GM08714 (cell line): ENCODE data around the gene IFT25.

Source experiments
- H3K4me3 ChIP-seq: fragments of 200-500 bp; sonication (Bioruptor generic); 2 replicates; pipeline ENCODE4 v1.5.1; 2014; ENCODE audit warnings: mild to moderate bottlenecking, low read length, inconsistent platforms
- ZNF274 ChIP-seq: IDR thresholded peaks from 2 replicates; pipeline ENCODE4 v1.6.1; 2012; ENCODE audit warnings: mild to moderate bottlenecking, low read depth, low read length

Gene IFT25

DNA sequence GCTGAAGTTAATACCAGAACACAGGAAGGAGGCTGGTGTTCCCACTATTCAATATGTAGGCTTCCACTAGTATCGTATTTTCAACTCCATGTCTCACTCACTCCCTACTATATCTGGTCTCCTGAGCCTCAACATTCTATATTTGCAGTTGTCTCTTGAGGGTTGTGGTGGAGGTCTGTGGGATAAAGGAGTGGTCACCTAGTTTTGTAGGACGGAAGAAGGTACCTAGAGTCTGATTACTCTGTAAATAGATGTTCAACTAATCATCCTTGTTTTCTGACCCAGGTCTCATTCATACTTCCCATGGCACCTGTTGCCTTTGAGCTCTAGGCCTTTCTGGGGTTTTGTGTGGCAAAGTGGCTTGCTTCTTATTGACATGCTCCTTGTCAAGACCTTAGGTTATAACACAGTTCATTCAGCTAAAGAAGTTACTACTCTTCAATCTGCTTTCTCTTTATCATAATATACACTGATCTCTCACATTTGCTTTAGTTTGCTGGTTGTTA is 18.1 kb downstream of the IFT25 start:
- no peak overlapping the region for H3K4me3 ChIP-seq
- no peak for TF ChIP-seq ZNF274

DNA sequence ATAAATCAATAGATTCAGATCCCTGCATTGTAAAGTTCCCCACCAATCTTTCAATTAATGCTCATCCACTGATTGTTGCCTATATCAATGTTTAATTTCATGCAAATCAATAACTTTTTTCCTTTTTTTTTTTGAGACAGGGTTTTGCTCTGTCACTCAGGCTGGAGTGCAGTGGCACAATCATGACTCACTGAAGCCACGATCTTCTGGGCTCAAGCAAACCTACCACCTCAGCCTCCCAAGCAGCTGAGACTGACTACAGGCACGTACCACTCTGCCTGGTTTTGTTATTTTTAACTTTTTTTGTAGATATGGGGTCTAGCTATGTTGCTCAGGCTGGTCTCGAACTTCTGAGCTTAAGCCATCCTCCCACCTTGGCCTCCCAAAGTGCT is 25.8 kb downstream of the IFT25 start:
- no peak for TF ChIP-seq ZNF274
- H3K4me3 ChIP-seq: no peak overlapping the region

DNA sequence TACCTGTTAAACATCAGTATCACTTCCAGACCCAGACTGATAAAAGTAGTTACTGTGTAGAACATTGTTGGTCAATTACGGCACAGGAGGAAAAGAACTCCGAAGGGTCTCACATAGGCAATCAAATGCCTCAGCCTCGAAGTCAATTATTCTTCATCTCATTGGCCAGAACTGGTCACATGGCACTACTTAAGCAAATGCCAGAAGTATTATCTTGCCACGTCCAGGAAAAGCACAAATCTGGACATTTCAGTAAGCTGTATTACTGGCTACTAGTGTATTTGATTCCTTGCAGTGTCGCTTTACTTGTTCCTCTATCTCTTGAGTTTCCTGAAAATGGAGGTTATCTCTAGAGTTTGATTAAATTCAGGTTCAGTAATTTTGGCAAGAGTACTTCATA is 27.2 kb downstream of the IFT25 start:
- no peak for TF ChIP-seq ZNF274
- H3K4me3 ChIP-seq: no peak overlapping the region

DNA sequence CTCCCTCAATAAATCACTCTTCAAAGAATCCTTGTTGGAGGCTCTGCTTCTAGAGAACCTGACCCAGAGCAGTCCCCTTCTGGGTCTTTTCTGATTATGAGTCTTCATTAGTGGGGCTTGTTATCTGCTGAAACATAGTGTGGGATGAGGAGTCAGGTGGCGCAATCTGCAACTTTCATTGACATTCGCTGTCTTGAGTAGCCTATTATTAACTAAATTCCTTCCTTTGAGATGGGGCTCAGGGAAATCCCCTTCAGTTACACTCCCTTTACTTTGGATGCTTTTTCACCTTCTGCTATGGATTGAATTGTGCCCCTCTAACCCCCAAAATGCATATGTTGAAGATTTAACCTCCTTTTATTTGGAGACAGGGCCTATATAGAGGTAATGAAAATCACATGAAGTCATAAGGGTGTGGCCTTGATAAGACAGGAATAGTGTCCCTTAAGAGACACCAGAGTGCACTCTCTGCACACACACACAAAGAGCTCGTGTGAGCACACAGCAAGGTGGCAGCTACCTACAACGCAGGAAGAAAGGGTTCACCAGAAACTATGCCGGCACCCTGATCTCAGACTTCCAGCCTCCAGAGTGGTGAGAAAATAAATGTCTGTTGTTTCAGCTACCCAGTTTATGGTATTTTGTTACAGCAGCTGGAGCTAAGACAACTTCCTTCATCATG is 32.0 kb downstream of the IFT25 start:
- no peak for TF ChIP-seq ZNF274
- H3K4me3 ChIP-seq: no peak overlapping the region

DNA sequence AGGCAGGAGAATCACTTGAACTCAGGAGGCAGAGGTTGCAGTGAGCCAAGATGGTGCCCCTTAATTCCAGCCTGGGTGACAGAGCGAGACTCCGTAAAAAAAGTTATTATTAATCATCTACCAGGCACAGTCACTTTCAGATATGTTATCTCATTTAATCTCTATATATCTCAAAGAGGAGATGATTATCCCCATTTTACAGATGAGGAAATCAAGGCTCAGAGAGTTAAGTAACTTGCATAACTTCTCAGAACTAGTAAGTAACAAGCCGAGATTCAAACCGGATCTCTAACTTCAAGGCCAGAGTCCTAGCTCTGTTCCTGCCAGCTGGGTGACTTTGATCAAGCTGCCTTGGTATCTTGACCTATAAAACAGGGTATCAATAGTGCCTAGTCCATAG is 34.1 kb downstream of the IFT25 start:
- no peak for TF ChIP-seq ZNF274
- H3K4me3 ChIP-seq: no peak overlapping the region

DNA sequence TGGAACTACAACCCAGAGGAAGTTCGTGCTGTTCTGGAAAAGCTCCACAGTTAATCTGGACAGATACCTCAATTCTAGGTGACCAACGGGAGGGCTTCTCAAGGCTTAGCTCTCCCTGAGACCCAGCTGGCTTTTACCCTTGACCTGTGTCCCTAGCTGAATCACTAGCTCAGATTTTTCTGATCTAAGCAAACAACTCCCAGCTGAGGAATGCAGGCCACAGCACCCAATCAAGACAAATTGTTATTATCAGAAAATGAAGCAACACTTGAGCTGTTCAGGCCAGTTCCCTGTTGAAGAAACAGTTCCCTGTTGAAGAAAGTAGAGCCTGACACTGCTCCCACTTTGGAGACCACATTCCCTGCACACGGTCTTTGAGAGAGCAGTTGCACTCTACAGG is 35.6 kb downstream of the IFT25 start:
- TF ChIP-seq ZNF274: no peak

DNA sequence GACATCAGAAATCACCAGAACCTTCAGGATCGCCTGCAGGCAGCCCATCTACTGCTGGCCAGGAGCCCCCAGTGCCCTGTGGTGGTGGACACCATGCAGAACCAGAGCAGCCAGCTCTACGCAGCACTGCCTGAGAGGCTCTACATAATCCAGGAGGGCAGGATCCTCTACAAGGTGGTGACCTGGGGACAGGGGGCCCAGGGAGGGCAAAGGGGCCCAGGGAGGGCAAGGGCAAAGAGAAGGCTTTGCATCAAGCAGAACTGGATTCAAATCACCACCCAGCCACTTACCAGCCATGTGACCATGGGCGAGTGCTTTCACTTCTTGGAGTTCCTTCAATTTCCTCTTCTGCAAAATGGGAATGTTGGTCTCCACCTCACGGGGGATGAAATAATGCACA is 39.4 kb downstream of the IFT25 start:
- H3K4me3 ChIP-seq: no peak overlapping the region
- no peak for TF ChIP-seq ZNF274

More for the DNA sequence above, 35.6 kb downstream of the IFT25 start:
- no peak overlapping the region for H3K4me3 ChIP-seq

DNA sequence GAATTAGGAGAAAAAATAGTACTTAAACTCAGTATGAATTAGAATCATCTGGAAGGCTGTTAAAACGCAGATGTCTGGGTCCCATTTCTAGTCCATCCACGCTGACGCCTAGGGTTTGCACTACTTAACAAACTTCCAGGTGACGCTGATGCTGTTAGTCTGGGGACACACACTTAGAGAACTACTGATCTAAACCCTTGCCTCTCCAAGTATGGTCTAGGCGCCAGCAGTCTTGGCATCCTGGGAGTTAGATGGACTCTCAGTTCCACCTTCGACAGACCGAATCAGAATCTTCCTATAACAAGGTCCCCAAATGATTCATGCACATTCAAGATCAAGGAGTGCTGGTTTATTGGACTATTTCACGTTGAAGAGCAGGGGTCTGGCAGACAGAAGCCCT is 40.0 kb downstream of the IFT25 start:
- H3K4me3 ChIP-seq: no peak overlapping the region
- no peak for TF ChIP-seq ZNF274

DNA sequence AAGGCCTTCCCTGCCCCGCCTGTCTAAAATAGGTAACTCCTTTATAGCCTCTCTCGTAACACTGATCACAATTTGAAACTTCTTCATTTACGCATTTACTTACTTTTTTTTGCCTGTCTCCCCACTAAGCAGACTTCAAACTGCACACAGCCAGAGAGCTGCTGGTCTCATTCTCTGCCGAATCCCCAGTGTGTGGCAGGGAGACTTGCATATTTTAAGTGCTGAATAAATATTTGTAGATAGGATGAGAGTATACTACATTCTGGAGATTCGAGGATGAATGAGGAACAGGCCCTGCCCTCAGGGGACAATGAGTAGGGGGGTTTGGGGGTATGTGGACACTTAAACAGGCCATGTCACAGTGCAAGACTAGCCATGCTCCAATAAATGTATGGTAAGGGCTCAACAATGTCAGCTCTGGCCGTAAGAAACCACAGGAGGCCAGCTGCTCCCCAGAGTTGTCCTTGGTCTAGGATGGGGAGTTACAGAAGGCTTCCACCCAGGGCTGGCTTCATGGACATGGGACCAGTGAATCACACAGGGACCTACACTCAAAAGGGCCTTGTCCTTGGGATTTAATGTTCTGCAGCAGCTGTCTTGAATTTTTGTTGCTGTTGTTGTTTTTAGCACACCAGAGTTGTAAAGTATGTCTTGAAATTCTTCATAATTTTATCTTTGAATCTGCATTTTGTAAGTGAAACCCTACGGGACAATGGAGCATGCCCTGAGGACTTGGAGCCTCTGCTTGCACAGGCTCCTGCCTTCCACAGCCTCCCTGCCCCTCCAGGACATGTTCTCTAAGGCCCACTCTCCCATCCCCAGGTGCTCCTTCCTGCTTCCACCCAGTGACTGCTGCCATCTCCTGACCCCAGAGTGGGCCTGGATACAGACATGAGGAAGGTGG is 43.0 kb downstream of the IFT25 start:
- no peak for TF ChIP-seq ZNF274
- no peak overlapping the region for H3K4me3 ChIP-seq

DNA sequence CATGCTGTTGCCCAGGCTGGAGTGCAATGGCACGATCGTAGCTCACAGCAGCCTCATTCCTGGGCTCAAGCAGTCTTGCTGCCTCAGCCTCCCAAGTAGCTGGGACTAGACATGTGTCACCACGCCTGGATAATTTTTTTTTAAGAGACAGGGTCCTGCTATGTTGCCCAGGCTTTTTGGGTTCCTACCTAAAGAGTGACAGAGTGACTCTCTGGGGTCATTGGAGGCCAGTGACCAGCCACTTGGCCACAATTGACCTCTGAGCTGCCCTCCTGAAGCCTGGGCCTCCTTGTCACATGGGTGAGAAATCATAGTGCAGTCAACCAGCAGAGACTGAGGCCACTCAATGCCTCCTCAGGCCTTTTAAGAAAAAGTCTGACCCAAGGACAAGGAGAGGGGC is 45.8 kb downstream of the IFT25 start:
- H3K4me3 ChIP-seq: no peak overlapping the region
- TF ChIP-seq ZNF274: no peak

DNA sequence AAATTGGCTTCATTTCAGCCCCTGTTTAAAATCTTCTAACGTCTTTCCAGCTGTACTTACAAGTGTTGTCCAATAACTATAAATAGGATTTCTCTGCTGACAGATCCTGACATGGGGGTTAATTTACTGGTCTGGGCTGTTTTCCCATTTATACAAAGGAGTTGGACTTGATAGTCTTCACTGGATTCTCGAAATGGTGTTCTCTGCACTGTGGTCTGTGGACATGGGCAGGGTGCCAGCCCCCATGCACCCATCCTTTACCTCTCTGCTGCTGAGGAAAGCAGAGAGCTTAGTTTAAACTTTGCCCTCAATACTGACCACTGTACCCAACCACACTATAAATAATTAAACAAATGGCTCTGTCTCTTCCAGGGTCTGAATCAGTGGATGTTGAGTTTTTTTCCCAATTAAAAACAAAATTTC is 46.3 kb downstream of the IFT25 start:
- no peak overlapping the region for H3K4me3 ChIP-seq
- no peak for TF ChIP-seq ZNF274

DNA sequence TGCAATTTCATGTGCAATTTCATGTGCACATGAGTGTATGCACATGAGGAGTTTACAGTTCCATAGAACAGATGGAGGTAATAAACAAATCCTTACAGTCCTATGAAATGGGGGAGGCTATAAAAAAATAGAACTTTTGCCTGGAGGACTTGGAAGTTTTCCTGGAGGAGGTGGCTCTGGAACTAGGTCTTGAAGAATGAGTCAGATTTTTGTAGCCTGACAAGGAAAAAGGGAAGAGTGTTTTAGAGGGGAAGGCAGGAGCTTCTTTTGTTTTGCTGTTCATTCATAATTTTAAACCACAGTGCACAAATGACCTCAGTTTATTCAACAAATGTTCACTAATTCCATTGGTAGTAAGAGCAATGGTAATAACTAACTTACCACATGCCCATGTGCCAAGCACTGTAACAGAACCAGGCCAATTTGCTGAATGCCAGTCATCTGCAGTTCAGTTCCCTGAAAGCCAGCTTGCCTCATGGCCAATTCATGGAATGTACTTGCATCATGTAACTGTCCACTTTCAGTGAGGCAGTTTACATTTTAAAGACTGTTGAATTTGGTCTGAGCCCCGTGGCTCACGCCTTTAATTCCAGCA is 48.8 kb downstream of the IFT25 start:
- no peak overlapping the region for H3K4me3 ChIP-seq
- TF ChIP-seq ZNF274: no peak

DNA sequence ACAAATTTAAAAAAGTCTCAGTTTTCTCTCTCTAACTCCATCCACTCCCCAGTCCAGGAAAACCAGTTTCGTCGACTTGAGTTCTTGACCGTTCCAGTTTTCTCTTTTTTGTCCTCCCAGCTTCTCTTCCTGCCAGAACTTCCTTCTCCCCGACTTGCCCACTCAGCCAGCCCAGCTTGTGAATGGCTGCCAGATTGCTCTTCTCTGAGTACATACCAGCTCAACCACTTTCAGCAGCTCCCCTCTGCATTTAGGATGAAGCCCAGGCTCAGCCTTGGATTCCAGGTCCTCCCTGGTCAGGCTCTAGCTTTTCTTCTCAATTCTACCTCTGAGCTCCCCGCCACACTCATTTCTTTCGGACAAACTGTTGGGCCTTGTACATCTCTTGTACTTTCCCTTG is 50.1 kb downstream of the IFT25 start:
- no peak overlapping the region for H3K4me3 ChIP-seq
- no peak for TF ChIP-seq ZNF274

DNA sequence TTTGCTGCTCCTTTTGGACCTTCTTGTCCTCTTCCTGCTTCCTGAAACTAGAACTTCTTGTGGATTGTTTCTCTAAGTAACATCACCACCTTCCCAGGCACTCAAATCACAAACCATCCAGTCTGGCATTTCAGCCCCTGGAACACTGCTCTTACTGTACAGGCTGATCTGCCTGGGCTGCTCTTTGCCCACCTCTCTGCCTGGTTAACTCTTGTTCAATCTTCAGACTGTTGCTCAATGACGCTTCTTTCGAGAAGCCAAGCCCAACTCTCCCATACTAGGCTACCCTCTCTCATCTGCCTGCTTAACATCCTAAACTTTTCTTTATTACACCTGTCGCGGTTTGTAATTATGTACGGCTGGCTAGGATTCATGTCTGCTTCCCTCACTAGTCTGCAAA is 50.9 kb downstream of the IFT25 start:
- H3K4me3 ChIP-seq: no peak overlapping the region
- no peak for TF ChIP-seq ZNF274

DNA sequence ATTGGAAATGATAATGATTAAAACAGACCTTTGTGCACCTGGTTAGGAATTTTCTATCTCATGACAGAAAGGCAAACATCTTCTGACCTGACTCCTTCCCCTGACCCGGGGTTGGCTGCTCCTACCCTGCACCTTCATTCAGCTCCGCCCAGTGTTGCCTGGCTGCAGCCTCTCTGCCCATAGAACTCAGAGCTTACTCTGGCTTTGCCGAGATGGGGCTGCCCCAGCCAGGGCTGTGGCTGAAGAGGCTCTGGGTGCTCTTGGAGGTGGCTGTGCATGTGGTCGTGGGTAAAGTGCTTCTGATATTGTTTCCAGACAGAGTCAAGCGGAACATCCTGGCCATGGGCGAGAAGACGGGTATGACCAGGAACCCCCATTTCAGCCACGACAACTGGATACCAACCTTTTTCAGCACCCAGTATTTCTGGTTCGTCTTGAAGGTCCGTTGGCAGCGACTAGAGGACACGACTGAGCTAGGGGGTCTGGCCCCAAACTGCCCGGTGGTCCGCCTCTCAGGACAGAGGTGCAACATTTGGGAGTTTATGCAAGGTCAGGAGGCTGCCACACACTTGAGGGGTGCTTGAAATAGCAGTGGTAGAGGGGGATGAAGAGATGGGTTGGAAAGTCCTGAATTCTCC is 51.4 kb downstream of the IFT25 start, which contains the start of gene DIO1:
Gene DIO1 (plus strand): TSS at position 189 of the 638 bp plus-strand sequence. CDS start 24 bp downstream, at position 213.
- no peak within 1 kb of the TSS for H3K4me3 ChIP-seq
- TF ChIP-seq ZNF274: no peak
